GM12874 (cell line): Measurements from ENCODE around the gene PDE6G.

Experiments used
- CTCF ChIP-seq: IDR thresholded peaks from 2 replicates; pipeline ENCODE4 v1.5.1; 2011; ENCODE audit warnings: low read depth, mild to moderate bottlenecking, control low read depth, low read length, moderate library complexity; ENCODE audit not compliant: insufficient read depth

The PDE6G gene

GRCh38 chr17:81656118-81656743, at the start of gene PDE6G:
Gene PDE6G, minus strand, starts transcription at chr17:81656542. Its CDS starts 3,237 bp downstream, at chr17:81653305.
- no peak for TF ChIP-seq CTCF

DNA sequence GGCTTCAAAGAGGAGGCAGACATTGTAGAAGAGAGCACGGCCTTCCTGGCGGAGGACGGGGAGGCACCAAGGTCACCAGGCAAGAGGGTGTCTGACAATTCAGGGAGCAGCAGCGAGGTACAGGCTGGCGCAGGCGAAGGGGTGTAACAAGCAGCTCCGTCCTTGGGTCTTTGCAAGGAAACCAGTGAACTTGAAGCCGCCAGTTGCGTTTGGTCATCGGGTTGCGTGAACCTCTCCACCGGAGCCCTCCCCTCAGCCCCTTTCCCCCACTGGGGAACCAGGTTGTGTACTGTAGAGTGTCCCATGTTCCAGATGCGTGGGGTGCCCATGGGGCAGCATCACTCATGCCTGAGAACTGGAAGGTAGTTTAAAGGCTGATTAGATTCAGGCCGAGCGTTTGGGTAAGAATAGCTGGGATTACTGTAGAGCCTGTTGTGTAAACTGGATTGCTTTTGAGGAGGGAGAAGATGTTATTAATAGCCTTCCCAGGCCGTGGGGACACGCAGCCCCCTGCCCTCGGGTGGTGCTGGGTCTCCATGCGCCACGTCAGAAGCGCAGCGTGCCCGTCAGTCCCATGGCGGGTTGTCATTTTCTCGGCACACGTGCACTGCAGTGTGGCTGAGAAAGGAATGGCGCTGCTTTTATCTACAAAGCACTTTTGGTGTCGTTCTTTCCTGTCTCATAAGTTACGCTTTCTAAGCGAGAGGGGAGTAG, 49.3 kb upstream of the PDE6G start:
- TF ChIP-seq CTCF = no peak

GRCh38 chr17:81703747-81704654, 47.7 kb upstream of the PDE6G start:
- TF ChIP-seq CTCF = no peak

GRCh38 chr17:81702934-81703746, 46.8 kb upstream of the PDE6G start, which contains the start of gene MRPL12:
Gene MRPL12, plus strand, starts transcription at chr17:81703367. Its CDS starts 135 bp downstream, at chr17:81703502.
- 0 out of 2 replicates have a peak, but pooled peaks have one; percentile 13 for TF ChIP-seq CTCF

- TF ChIP-seq CTCF = no peak
Measured at GRCh38 chr17:81701288-81702071, 45.1 kb upstream of the PDE6G start.

GRCh38 chr17:81700353-81701287, 44.3 kb upstream of the PDE6G start:
- TF ChIP-seq CTCF = no peak
